CMK (cell line): ENCODE measurements around the gene REEP1.
"Not testable (repeated sequence)": the region's sequence is repeated elsewhere in the genome, so short reads cannot be mapped to it uniquely, and the experiment has no call there.

Experiments used
- DNase-seq: peaks from one replicate; pipeline ENCODE4 v3.0.0-alpha.2; 2010; ENCODE audit warnings: low read depth

Gene REEP1

GRCh38 chr2:86345783-86346370, 8.5 kb upstream of the REEP1 start:
- not testable (repeated sequence) for DNase-seq

- DNase-seq = no peak
These were observed 7.0 kb upstream of the REEP1 start for GRCh38 chr2:86344404-86344803.

GRCh38 chr2:86342488-86342887, 5.1 kb upstream of the REEP1 start:
- DNase-seq = no peak

GRCh38 chr2:86341470-86341869, 4.0 kb upstream of the REEP1 start:
- no peak for DNase-seq

GRCh38 chr2:86338778-86339295, 1.4 kb upstream of the REEP1 start:
- no peak for DNase-seq

GRCh38 chr2:86336675-86337243, 667 bp downstream of the REEP1 start:
- no peak for DNase-seq

GRCh38 chr2:86335865-86336674, 1.4 kb downstream of the REEP1 start:
- no peak for DNase-seq

GRCh38 chr2:86333378-86333777, 4.0 kb downstream of the REEP1 start:
- no peak for DNase-seq

- no peak for DNase-seq
These were observed 4.8 kb downstream of the REEP1 start for GRCh38 chr2:86332654-86333053.

- DNase-seq = no peak
These were observed 6.0 kb downstream of the REEP1 start for GRCh38 chr2:86331384-86331783.

GRCh38 chr2:86330001-86330400, 7.4 kb downstream of the REEP1 start:
- no peak for DNase-seq

- DNase-seq = no peak
These were observed 14.0 kb downstream of the REEP1 start for GRCh38 chr2:86323273-86324021.

- DNase-seq = no peak
These were observed 17.5 kb downstream of the REEP1 start for GRCh38 chr2:86319700-86320580.

GRCh38 chr2:86315084-86315483, 22.3 kb downstream of the REEP1 start:
- DNase-seq = no peak

- DNase-seq = no peak
These were observed 23.3 kb downstream of the REEP1 start for GRCh38 chr2:86314125-86314524.

GRCh38 chr2:86313341-86313740, 24.1 kb downstream of the REEP1 start:
- DNase-seq = no peak

- no peak for DNase-seq
These were observed 25.5 kb downstream of the REEP1 start for GRCh38 chr2:86311879-86312278.

GRCh38 chr2:86309966-86310365, 27.5 kb downstream of the REEP1 start:
- DNase-seq = no peak

- DNase-seq = no peak
These were observed 28.3 kb downstream of the REEP1 start for GRCh38 chr2:86308984-86309695.

- no peak for DNase-seq
These were observed 29.1 kb downstream of the REEP1 start for GRCh38 chr2:86308356-86308755.

GRCh38 chr2:86307431-86307830, 30.0 kb downstream of the REEP1 start:
- no peak for DNase-seq
